Esophagus muscularis mucosa (tissue), 4 donors: ENCODE results near the gene SH3BP1.

Experiments
- CTCF ChIP-seq, 3 experiments: fragments of 200-600 bp in 2 of 3; fragments of 450-650 bp in 1 of 3; sonication (generic) in 2 of 3; IDR thresholded peaks; one replicate each; pipeline ENCODE4 v1.5.1; 2017 to 2019; ENCODE audit warnings: antibody characterized with exemption in 3 of 3, mild to moderate bottlenecking in 2 of 3, moderate library complexity in 1 of 3
- EP300 ChIP-seq: sonication (generic); formaldehyde crosslinking; IDR thresholded peaks from one replicate; pipeline ENCODE4 v1.6.1; 2017; ENCODE audit warnings: antibody characterized with exemption
- POLR2A ChIP-seq: fragments of 450-650 bp; IDR thresholded peaks from one replicate; pipeline ENCODE4 v1.6.1; 2017; ENCODE audit warnings: antibody characterized with exemption, moderate library complexity, mild to moderate bottlenecking, low read depth
- POLR2AphosphoS5 ChIP-seq, 2 donors: sonication (generic); formaldehyde crosslinking; IDR thresholded peaks; one replicate each; pipeline ENCODE4 v1.6.1; 2017; ENCODE audit warnings: antibody characterized with exemption in 2 of 2

DNA sequence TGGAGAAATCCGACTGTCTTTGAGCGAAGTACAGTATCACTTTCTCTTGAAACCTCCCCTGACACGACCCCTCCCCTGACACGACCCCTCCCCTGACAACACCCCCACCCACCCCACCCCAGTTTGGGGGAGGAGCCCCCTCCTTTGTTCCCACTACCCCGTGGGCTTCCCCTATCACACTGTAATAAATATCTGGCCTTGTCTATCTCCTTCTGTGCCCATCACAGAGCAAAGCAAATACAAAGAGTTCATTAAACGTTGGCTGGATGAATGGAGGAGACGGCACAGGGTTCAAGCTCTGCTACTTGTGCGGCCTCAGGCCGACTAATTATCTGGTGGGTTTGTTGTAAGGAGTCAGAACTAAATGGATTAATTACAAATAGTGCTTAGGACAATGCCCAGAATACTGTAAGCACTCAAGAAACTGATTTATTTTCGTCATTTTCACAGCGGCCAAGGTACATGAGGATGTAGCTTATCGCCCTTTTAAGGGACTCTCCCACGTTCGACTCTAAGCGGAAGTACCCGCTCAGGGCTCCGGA, 31.5 kb upstream of the SH3BP1 start:
- TF ChIP-seq CTCF (IDR thresholded peaks at IDR 0.05) (no peak), POLR2A (no peak), POLR2AphosphoS5 (IDR thresholded peaks at IDR 0.05) (no peak), EP300 (no peak)
